Measurements from ENCODE around the gene NPHP3.

- TF ChIP-seq CTCF (IDR thresholded peaks at IDR 0.05), result no peak
- TF ChIP-seq NFIC (IDR thresholded peaks at IDR 0.05; ENCODE audit: borderline replicate concordance), result no peak
- TF ChIP-seq ZBTB33 (IDR thresholded peaks at IDR 0.05; ENCODE audit: borderline replicate concordance, low read depth), result no peak
- no peak for TF ChIP-seq YY1 (IDR thresholded peaks at IDR 0.05; ENCODE audit: low read depth)
- no peak for TF ChIP-seq RFX5 (IDR thresholded peaks at IDR 0.05; ENCODE audit: low read length)
- TF ChIP-seq JUND (IDR thresholded peaks at IDR 0.05), result no peak
Measured at GRCh38 chr3:132738314-132738713, 16.1 kb upstream of the NPHP3 start.
